Panc1 (cell line): ENCODE measurements around the gene ELOVL2. TPM values are rescaled to one million over a fixed set of nuclear protein-coding genes. Genes with fewer than 3 reads are reported as not detected.

ENCODE experiments used
- ATAC-seq: fragments of 200-7000 bp; cut with Tn5 transposase; 2 replicates; pipeline ENCODE4 v1.9.1; 2020; ENCODE audit warnings: mild to moderate bottlenecking, moderate library complexity
- BruUV-seq: library from RNA; stranded (reverse); fragments of 400-500 nt; replicated peaks from 2 replicates; lab custom pipeline; 2021; lab: Mats Ljungman, UMichigan
- CTCF ChIA-PET: fragments of 300-600 bp; sonication (Branson Sonifier 250); formaldehyde crosslinking; loops from one replicate; lab custom pipeline; 2022; ENCODE audit warnings: antibody characterized with exemption; lab: Charles Lee
- POLR2A ChIA-PET: fragments of 300-600 bp; sonication (Branson Sonifier 250); formaldehyde crosslinking; loops from one replicate; lab custom pipeline; 2022; ENCODE audit warnings: antibody characterized with exemption; lab: Charles Lee
- DNase-seq: peaks from one replicate; pipeline ENCODE4 v3.0.0-alpha.2; 2010; ENCODE audit warnings: low read depth, low spot score
- H3K27ac ChIP-seq: 2 replicates; pipeline ENCODE4 v1.5.1; 2011; ENCODE audit warnings: mild to moderate bottlenecking, low read length, inconsistent platforms
- H3K27me3 ChIP-seq: fragments of 200-500 bp; sonication (Bioruptor generic); 2 replicates; pipeline ENCODE4 v1.6.0; 2014; ENCODE audit warnings: low read length, inconsistent platforms; ENCODE audit not compliant: control insufficient read depth, insufficient read depth
- H3K36me3 ChIP-seq: fragments of 200-500 bp; sonication (Bioruptor generic); 2 replicates; pipeline ENCODE4 v1.5.1; 2014; ENCODE audit warnings: inconsistent platforms, mild to moderate bottlenecking, low read length, moderate library complexity; ENCODE audit not compliant: control insufficient read depth, insufficient read depth
- H3K4me1 ChIP-seq: 2 replicates; pipeline ENCODE4 v1.5.1; 2011; ENCODE audit warnings: inconsistent platforms, mild to moderate bottlenecking, low read length, moderate library complexity; ENCODE audit not compliant: control insufficient read depth, insufficient read depth
- H3K4me3 ChIP-seq, 2 experiments: 2 replicates each; pipeline ENCODE4 v1.5.1; 2011 to 2012; ENCODE audit warnings: low read depth in 2 of 2, low read length in 2 of 2, mild to moderate bottlenecking in 2 of 2, inconsistent platforms in 1 of 2, moderate library complexity in 1 of 2
- H3K9me3 ChIP-seq: fragments of 200-500 bp; sonication (Bioruptor generic); 2 replicates; pipeline ENCODE4 v1.5.1; 2014; ENCODE audit warnings: low read depth, mild to moderate bottlenecking, inconsistent platforms, low read length, moderate library complexity; ENCODE audit not compliant: control insufficient read depth, insufficient read depth
- CTCF ChIP-seq: fragments of 450-650 bp; IDR thresholded peaks from 2 replicates; pipeline ENCODE4 v1.5.1; 2017; ENCODE audit warnings: mild to moderate bottlenecking
- POLR2AphosphoS5 ChIP-seq: IDR thresholded peaks from 2 replicates; pipeline ENCODE4 v1.6.1; 2012; ENCODE audit warnings: mild to moderate bottlenecking, low read depth, low read length, moderate library complexity
- REST ChIP-seq, 2 experiments: IDR thresholded peaks; 2 replicates each; pipeline ENCODE4 v1.6.1; 2011 to 2012; ENCODE audit warnings: low read depth in 2 of 2, control low read depth in 1 of 2, low read length in 1 of 2, mild to moderate bottlenecking in 1 of 2, moderate library complexity in 1 of 2; ENCODE audit not compliant: insufficient read depth in 1 of 2
- SIN3A ChIP-seq: IDR thresholded peaks from 2 replicates; pipeline ENCODE4 v1.6.1; 2012; ENCODE audit warnings: low read depth, mild to moderate bottlenecking, low read length, moderate library complexity, borderline replicate concordance; ENCODE audit not compliant: insufficient read depth
- TCF7L2 ChIP-seq: IDR thresholded peaks from 2 replicates; pipeline ENCODE4 v1.6.1; 2011; ENCODE audit warnings: mild to moderate bottlenecking, low read depth, low read length, inconsistent platforms
- in situ Hi-C: cut with HindIII; loops from 2 replicates; pipeline ENCODE4 v1.10.0; 2016; ENCODE audit warnings: low sequenced_read_pairs, low pct_unique_long_range_greater_than_20kb
- intact Hi-C: fragments of 100-400 bp; cut with micrococcal nuclease; formaldehyde crosslinking; loops from one replicate; pipeline ENCODE4 v1.10.0; 2022; ENCODE audit not compliant: unreplicated experiment
- total RNA-seq: library from RNA; stranded (reverse); gene quantifications from one replicate; pipeline ENCODE4 v1.2.1, GENCODE V29; 2021; ENCODE audit not compliant: unreplicated experiment

ELOVL2 gene
- total RNA-seq, 1 experiment from 2014 or later, result 27.8 TPM

- Histone ChIP-seq H3K27me3 (no peaks in the 10 kb centered on the region), H3K36me3 (no peaks in the 10 kb centered on the region), H3K27ac (no peak overlapping the region), H3K4me1 (peaks cover 34% of the 10 kb centered on the region), H3K4me3 (no peak overlapping the region), H3K9me3 (no peaks in the 10 kb centered on the region)
- intact Hi-C loops, result no loop called here
- POLR2A ChIA-PET, result interaction anchor here (1.5 kb wide), 1 partner anchor 11 kb away, joined by 8 read pairs; no protein-coding TSS in a partner anchor
- CTCF ChIA-PET, result no interaction called here
- no TSS peak for BruUV-seq
- TF ChIP-seq SIN3A (no peak), TCF7L2 (no peak), POLR2AphosphoS5 (no peak), REST (IDR thresholded peaks at IDR 0.05; ENCODE audit: insufficient read depth in 1 of 2, low read depth in 2 of 2, low read length in 1 of 2) (no peak), CTCF (no peak)
- in situ Hi-C loops, result no loop called here
- ATAC-seq (no peak), DNase-seq (no peak)
Measured at GRCh38 chr6:11027565-11028110, 16.5 kb downstream of the ELOVL2 start.

- BruUV-seq, result no TSS peak
- H3K4me1 ChIP-seq, result peaks cover 35% of the 10 kb centered on the region
- H3K9me3 ChIP-seq, result no peaks in the 10 kb centered on the region
- H3K4me3 ChIP-seq, result peak overlapping the region in 1 of 2 experiments; percentile 26; a peak in 2 of 4 replicates
- H3K36me3 ChIP-seq, result no peaks in the 10 kb centered on the region
- TF ChIP-seq SIN3A (no peak), REST (IDR thresholded peaks at IDR 0.05; ENCODE audit: insufficient read depth in 1 of 2, low read depth in 2 of 2, low read length in 1 of 2) (no peak), POLR2AphosphoS5 (no peak), TCF7L2 (no peak), CTCF (no peak)
- ChIA-PET CTCF (interaction anchor here (1.2 kb wide), 1 partner anchor 15 kb away, joined by 3 read pairs; no protein-coding TSS in a partner anchor), POLR2A (interaction anchor here (1.5 kb wide), 1 partner anchor 13 kb away, joined by 8 read pairs; no protein-coding TSS in a partner anchor)
- intact Hi-C loops, result no loop called here
- peak; percentile 64 for ATAC-seq
- H3K27me3 ChIP-seq, result no peaks in the 10 kb centered on the region
- no peak for DNase-seq
- peak overlapping the region; percentile 63 for H3K27ac ChIP-seq
- in situ Hi-C loops, result no loop called here
Measured at GRCh38 chr6:11025921-11026635, 18.0 kb downstream of the ELOVL2 start.
